ENCODE measurements around the gene PTOV1. TPM values are rescaled to one million over a fixed set of nuclear protein-coding genes. Genes with fewer than 3 reads are reported as not detected.
A peak's percentile ranks its signal among the peaks of the same experiment; 100 is the strongest.

PTOV1 gene
- total and polyA plus RNA-seq, 2 experiments from 2014 or later, result 114 to 294 TPM

GRCh38 chr19:49861107-49861506 is 10.1 kb downstream of the PTOV1 start:
- H3K4me3 ChIP-seq, result no peak overlapping the region
- 47% methylated on average over 11 of the region's 13 CpGs for WGBS (ENCODE audit: low lambda C conversion rate, missing lambda C conversion rate)
- H3K36me3 ChIP-seq (replicated peaks; ENCODE audit: insufficient read depth, low read depth), result no peaks in the 10 kb centered on the region
- no peaks in the 10 kb centered on the region for H3K9me3 ChIP-seq (ENCODE audit: low read depth)
- peaks cover 24% of the 10 kb centered on the region for H3K79me2 ChIP-seq
- no peaks in the 10 kb centered on the region for H3K27me3 ChIP-seq
- no peak overlapping the region for H3K4me2 ChIP-seq
- H3K9me2 ChIP-seq (replicated peaks; ENCODE audit: insufficient read depth), result no peaks in the 10 kb centered on the region
- peaks cover 28% of the 10 kb centered on the region for H4K20me1 ChIP-seq (ENCODE audit: insufficient read depth, poor library complexity, severe bottlenecking)
- peaks cover 6% of the 10 kb centered on the region for H3K4me1 ChIP-seq (ENCODE audit: insufficient read depth)
- no peak overlapping the region for H2AFZ ChIP-seq
- DNase-seq (ENCODE audit: low spot score), result peak; percentile 71
- TF ChIP-seq EZH2phosphoT487 (IDR thresholded peaks at IDR 0.05; ENCODE audit: low read depth, severe bottlenecking, unreplicated experiment), result no peak
- no peak for TF ChIP-seq CTCF (IDR thresholded peaks at IDR 0.05; ENCODE audit: poor library complexity)
- TF ChIP-seq EZH2 (IDR thresholded peaks at IDR 0.05; ENCODE audit: borderline replicate concordance), result no peak
- H3K27ac ChIP-seq, result peak overlapping the region; percentile 58

GRCh38 chr19:49861541-49862378 is 10.8 kb downstream of the PTOV1 start:
- Histone ChIP-seq H3K4me1 (ENCODE audit: insufficient read depth) (peaks cover 13% of the 10 kb centered on the region), H3K4me2 (no peak overlapping the region), H3K9me2 (replicated peaks; ENCODE audit: insufficient read depth) (no peaks in the 10 kb centered on the region), H3K9me3 (ENCODE audit: low read depth) (no peaks in the 10 kb centered on the region), H3K79me2 (peaks cover 28% of the 10 kb centered on the region), H3K27me3 (no peaks in the 10 kb centered on the region), H3K4me3 (no peak overlapping the region), H2AFZ (no peak overlapping the region), H3K36me3 (replicated peaks; ENCODE audit: insufficient read depth, low read depth) (no peaks in the 10 kb centered on the region), H3K27ac (peak overlapping the region; percentile 58), H4K20me1 (ENCODE audit: insufficient read depth, poor library complexity, severe bottlenecking) (peaks cover 21% of the 10 kb centered on the region)
- 92% methylated on average over 38 of the region's 60 CpGs for WGBS (ENCODE audit: low lambda C conversion rate, missing lambda C conversion rate)
- DNase-seq (ENCODE audit: low spot score), result no peak
- TF ChIP-seq EZH2 (IDR thresholded peaks at IDR 0.05; ENCODE audit: borderline replicate concordance) (no peak), CTCF (IDR thresholded peaks at IDR 0.05; ENCODE audit: poor library complexity) (no peak), EZH2phosphoT487 (IDR thresholded peaks at IDR 0.05; ENCODE audit: low read depth, severe bottlenecking, unreplicated experiment) (no peak)

- no peak overlapping the region for H3K27ac ChIP-seq
- peaks cover 13% of the 10 kb centered on the region for H4K20me1 ChIP-seq (ENCODE audit: insufficient read depth, poor library complexity, severe bottlenecking)
- no peak overlapping the region for H3K4me3 ChIP-seq
Measured at GRCh38 chr19:49862391-49863253, 11.7 kb downstream of the PTOV1 start.

More at GRCh38 chr19:49862391-49863253, 11.7 kb downstream of the PTOV1 start:
- Histone ChIP-seq H3K4me1 (ENCODE audit: insufficient read depth) (peaks cover 13% of the 10 kb centered on the region), H2AFZ (no peak overlapping the region), H3K36me3 (replicated peaks; ENCODE audit: insufficient read depth, low read depth) (no peaks in the 10 kb centered on the region), H3K9me2 (replicated peaks; ENCODE audit: insufficient read depth) (no peaks in the 10 kb centered on the region), H3K79me2 (peaks cover 28% of the 10 kb centered on the region), H3K27me3 (no peaks in the 10 kb centered on the region), H3K9me3 (ENCODE audit: low read depth) (no peaks in the 10 kb centered on the region), H3K4me2 (no peak overlapping the region)
- 87% methylated on average over 29 of the region's 49 CpGs for WGBS (ENCODE audit: low lambda C conversion rate, missing lambda C conversion rate)
- DNase-seq (ENCODE audit: low spot score), result no peak
- TF ChIP-seq CTCF (IDR thresholded peaks at IDR 0.05; ENCODE audit: poor library complexity) (peak; percentile 20), EZH2 (IDR thresholded peaks at IDR 0.05; ENCODE audit: borderline replicate concordance) (no peak), EZH2phosphoT487 (IDR thresholded peaks at IDR 0.05; ENCODE audit: low read depth, severe bottlenecking, unreplicated experiment) (no peak)
